Ishikawa (cell line): ENCODE measurements around the gene PPP1R18.

Source experiments
- CEBPB ChIP-seq: IDR thresholded peaks from 2 replicates; pipeline ENCODE4 v1.6.1; 2012
- CREB1 ChIP-seq: IDR thresholded peaks from 2 replicates; pipeline ENCODE4 v1.6.1; 2012; ENCODE audit warnings: low read depth
- EGR1 ChIP-seq: IDR thresholded peaks from 2 replicates; pipeline ENCODE4 v1.6.1; 2012
- EP300 ChIP-seq: IDR thresholded peaks from 2 replicates; pipeline ENCODE4 v1.6.1; 2012; ENCODE audit warnings: borderline replicate concordance
- FOXM1 ChIP-seq: IDR thresholded peaks from 2 replicates; pipeline ENCODE4 v1.6.1; 2012; ENCODE audit warnings: low read depth, borderline replicate concordance
- MAX ChIP-seq: IDR thresholded peaks from 2 replicates; pipeline ENCODE4 v1.6.1; 2012
- NFIC ChIP-seq: IDR thresholded peaks from 2 replicates; pipeline ENCODE4 v1.6.1; 2012
- RAD21 ChIP-seq: IDR thresholded peaks from 2 replicates; pipeline ENCODE4 v1.6.1; 2012; ENCODE audit warnings: low read depth
- REST ChIP-seq: IDR thresholded peaks from 2 replicates; pipeline ENCODE4 v1.6.1; 2012; ENCODE audit warnings: low read depth, mild to moderate bottlenecking
- TAF1 ChIP-seq: IDR thresholded peaks from 2 replicates; pipeline ENCODE4 v1.6.1; 2012; ENCODE audit warnings: low read depth, mild to moderate bottlenecking
- TCF12 ChIP-seq: IDR thresholded peaks from 2 replicates; pipeline ENCODE4 v1.6.1; 2012; ENCODE audit warnings: low read depth
- TEAD4 ChIP-seq: IDR thresholded peaks from 2 replicates; pipeline ENCODE4 v1.6.1; 2012
- USF1 ChIP-seq: IDR thresholded peaks from 2 replicates; pipeline ENCODE4 v1.6.1; 2012
- YY1 ChIP-seq: IDR thresholded peaks from 2 replicates; pipeline ENCODE4 v1.6.1; 2012; ENCODE audit warnings: low read depth
- ZBTB7A ChIP-seq: IDR thresholded peaks from 2 replicates; pipeline ENCODE4 v1.6.1; 2012; ENCODE audit warnings: low read depth

PPP1R18 gene

GRCh38 chr6:30686009-30686907 is at the start of gene PPP1R18:
PPP1R18 (minus strand) TSS chr6:30686645; CDS start chr6:30686018, 627 bp downstream.
- TF ChIP-seq CREB1 (no peak), NFIC (no peak), EP300 (no peak), USF1 (no peak), TEAD4 (no peak), RAD21 (no peak), TCF12 (no peak), REST (no peak), MAX (no peak), ZBTB7A (no peak), FOXM1 (no peak), YY1 (no peak), EGR1 (no peak), TAF1 (no peak), CEBPB (no peak)

GRCh38 chr6:30735668-30736314 is 49.3 kb upstream of the PPP1R18 start:
- TF ChIP-seq YY1 = no peak
- no peak for TF ChIP-seq CREB1
- no peak for TF ChIP-seq FOXM1
- TF ChIP-seq TAF1 = no peak
- TF ChIP-seq NFIC = no peak
- TF ChIP-seq EGR1 = no peak
- no peak for TF ChIP-seq MAX
- TF ChIP-seq CEBPB = no peak
- no peak for TF ChIP-seq TCF12

- no peak for TF ChIP-seq CEBPB
- TF ChIP-seq REST = no peak
- TF ChIP-seq FOXM1 = no peak
- no peak for TF ChIP-seq ZBTB7A
- no peak for TF ChIP-seq NFIC
- no peak for TF ChIP-seq CREB1
- TF ChIP-seq EP300 = no peak
- TF ChIP-seq TCF12 = no peak
- no peak for TF ChIP-seq MAX
- TF ChIP-seq EGR1 = no peak
- TF ChIP-seq RAD21 = no peak
- TF ChIP-seq YY1 = no peak
- TF ChIP-seq USF1 = no peak
Measured at GRCh38 chr6:30732237-30732943, 45.9 kb upstream of the PPP1R18 start.

GRCh38 chr6:30730601-30731435 is 44.4 kb upstream of the PPP1R18 start:
- TF ChIP-seq CREB1 = no peak
- peak; percentile 61 for TF ChIP-seq RAD21
- TF ChIP-seq FOXM1 = no peak
- TF ChIP-seq EP300 = no peak
- no peak for TF ChIP-seq TEAD4
- TF ChIP-seq REST = no peak
- peak; percentile 40; the same call in 1 of the 2 replicates for TF ChIP-seq TCF12
- no peak for TF ChIP-seq TAF1
- no peak for TF ChIP-seq CEBPB
- 0 out of 2 replicates have a peak, but pooled peaks have one; percentile 21 for TF ChIP-seq MAX
- TF ChIP-seq NFIC = no peak
- no peak for TF ChIP-seq USF1
- TF ChIP-seq YY1 = no peak
- no peak for TF ChIP-seq EGR1
- TF ChIP-seq ZBTB7A = no peak
